ENCODE measurements around the gene NR0B2.
A peak's percentile ranks its signal among the peaks of the same experiment; 100 is the strongest.

The NR0B2 gene

DNA sequence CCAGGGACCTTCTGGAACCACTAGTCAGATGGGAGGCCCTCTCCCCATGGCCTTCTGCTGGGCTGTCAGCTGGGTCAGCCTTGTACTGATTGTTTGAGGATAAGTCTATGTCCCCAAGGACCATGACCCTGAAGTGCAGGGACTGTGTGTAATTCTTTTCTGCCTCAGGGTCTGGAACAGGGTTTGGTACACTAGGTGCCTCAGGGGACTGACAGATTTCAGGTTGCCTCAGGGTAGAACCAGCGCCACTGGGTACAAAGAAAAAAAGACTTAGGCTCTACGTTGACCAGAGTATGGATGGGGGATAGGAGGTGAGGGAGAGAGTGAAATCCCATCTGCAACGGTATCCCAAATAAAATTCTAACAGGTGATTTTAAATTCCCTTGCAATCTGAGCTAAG lies 43.5 kb upstream of the NR0B2 start:
- Mint-ChIP-seq H3K36me3 (ENCODE audit: low read depth) (no peaks in the 10 kb centered on the region), H3K9me3 (peaks cover 2% of the 10 kb centered on the region), H3K27ac (no peak overlapping the region), H3K4me1 (peaks cover 6% of the 10 kb centered on the region), H3K27me3 (ENCODE audit: low read depth) (peaks cover 68% of the 10 kb centered on the region), H3K4me3 (peak overlapping the region in 1 of 3 experiments; percentile 29)
- TF ChIP-seq, protein P1, sequence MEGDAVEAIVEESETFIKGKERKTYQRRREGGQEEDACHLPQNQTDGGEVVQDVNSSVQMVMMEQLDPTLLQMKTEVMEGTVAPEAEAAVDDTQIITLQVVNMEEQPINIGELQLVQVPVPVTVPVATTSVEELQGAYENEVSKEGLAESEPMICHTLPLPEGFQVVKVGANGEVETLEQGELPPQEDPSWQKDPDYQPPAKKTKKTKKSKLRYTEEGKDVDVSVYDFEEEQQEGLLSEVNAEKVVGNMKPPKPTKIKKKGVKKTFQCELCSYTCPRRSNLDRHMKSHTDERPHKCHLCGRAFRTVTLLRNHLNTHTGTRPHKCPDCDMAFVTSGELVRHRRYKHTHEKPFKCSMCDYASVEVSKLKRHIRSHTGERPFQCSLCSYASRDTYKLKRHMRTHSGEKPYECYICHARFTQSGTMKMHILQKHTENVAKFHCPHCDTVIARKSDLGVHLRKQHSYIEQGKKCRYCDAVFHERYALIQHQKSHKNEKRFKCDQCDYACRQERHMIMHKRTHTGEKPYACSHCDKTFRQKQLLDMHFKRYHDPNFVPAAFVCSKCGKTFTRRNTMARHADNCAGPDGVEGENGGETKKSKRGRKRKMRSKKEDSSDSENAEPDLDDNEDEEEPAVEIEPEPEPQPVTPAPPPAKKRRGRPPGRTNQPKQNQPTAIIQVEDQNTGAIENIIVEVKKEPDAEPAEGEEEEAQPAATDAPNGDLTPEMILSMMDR (IDR thresholded peaks at IDR 0.05; ENCODE audit: unreplicated experiment in 3 of 3) = no peak

DNA sequence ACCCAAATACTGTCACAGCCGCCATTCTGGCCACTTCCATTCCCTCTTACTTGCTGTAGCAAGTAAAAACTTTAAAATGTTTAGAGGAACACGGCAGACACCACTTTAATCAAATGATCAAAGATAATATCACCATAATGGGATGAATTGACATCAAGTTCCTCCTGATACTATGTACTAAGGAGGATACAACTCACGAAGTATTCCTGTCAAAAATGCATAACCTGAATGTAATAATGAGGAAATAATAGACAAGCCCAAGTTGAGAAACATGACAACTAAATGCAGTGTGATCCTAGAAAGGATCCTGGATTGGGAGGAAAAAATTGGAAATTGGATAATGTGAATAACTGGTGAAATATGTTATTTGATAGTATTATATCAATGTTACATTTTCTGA lies 42.5 kb upstream of the NR0B2 start:
- Mint-ChIP-seq H3K36me3 (ENCODE audit: low read depth) (no peaks in the 10 kb centered on the region), H3K27me3 (ENCODE audit: low read depth) (peaks cover 58% of the 10 kb centered on the region), H3K9me3 (peaks cover 2% of the 10 kb centered on the region), H3K27ac (no peak overlapping the region), H3K4me3 (no peak overlapping the region), H3K4me1 (peaks cover 6% of the 10 kb centered on the region)
- TF ChIP-seq, protein P1 (IDR thresholded peaks at IDR 0.05; ENCODE audit: unreplicated experiment in 3 of 3) = no peak

DNA sequence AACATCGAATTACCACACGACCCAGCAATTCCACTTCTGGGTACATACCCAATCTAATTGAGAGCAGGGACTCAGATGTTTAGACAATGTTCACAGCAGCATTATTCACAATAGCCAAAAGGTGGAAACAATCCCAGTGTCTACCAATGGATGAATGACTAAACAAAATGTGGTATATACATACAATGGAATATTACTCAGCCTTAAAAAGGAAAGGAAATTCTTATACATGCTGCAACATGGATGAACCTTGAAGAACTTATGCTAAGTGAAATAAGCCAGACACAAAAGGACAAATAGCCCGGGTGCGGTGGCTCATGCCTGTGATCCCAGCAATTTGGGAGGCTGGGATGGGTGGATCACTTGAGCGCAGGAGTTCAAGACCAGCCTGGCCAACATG lies 39.6 kb upstream of the NR0B2 start:
- H3K4me3 Mint-ChIP-seq = no peak overlapping the region
- H3K9me3 Mint-ChIP-seq = peaks cover 2% of the 10 kb centered on the region
- H3K4me1 Mint-ChIP-seq = peaks cover 6% of the 10 kb centered on the region
- H3K27me3 Mint-ChIP-seq (ENCODE audit: low read depth) = peaks cover 36% of the 10 kb centered on the region
- TF ChIP-seq, protein P1 (IDR thresholded peaks at IDR 0.05; ENCODE audit: unreplicated experiment in 3 of 3) = no peak
- no peak overlapping the region for H3K27ac Mint-ChIP-seq
- H3K36me3 Mint-ChIP-seq (ENCODE audit: low read depth) = no peaks in the 10 kb centered on the region

DNA sequence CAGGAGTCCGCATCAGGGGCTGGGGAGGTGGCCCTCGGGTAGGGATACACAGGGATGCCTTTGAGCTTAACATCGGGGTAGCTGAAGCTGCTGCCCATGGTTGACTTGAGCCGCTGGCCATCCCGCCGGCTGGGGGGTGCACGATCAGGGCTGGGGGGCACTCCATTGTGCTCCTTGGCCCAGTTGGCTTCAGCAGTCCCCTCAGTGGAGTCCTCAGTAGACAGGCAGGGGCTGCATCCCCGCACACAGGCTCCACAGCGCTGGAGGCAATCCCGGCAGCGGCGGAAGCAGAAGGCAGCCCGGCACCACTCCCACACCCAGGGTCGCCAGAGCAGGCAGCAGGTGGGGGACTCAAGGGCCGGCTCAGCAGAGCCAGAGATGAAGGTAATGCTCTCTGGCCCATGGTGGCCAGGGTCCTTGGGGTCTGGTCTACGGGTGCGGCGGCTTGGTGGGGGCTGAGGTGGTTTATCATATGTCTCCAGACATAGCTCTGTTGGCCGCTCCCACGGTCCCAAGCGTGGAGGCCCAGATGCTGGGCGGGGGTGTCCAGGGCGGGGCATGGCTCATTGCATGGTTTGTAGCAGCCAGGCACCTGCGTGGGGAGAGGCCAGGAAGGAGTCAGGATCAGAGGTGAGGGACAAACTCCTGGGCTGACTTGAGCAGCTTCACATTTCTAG lies 38.2 kb upstream of the NR0B2 start:
- H3K27ac Mint-ChIP-seq = no peak overlapping the region
- peaks cover 2% of the 10 kb centered on the region for H3K36me3 Mint-ChIP-seq (ENCODE audit: low read depth)
- H3K27me3 Mint-ChIP-seq (ENCODE audit: low read depth) = peaks cover 25% of the 10 kb centered on the region
- peaks cover 2% of the 10 kb centered on the region for H3K9me3 Mint-ChIP-seq
- TF ChIP-seq, protein P1 (IDR thresholded peaks at IDR 0.05; ENCODE audit: unreplicated experiment in 3 of 3) = no peak
- H3K4me3 Mint-ChIP-seq = no peak overlapping the region
- peaks cover 6% of the 10 kb centered on the region for H3K4me1 Mint-ChIP-seq

DNA sequence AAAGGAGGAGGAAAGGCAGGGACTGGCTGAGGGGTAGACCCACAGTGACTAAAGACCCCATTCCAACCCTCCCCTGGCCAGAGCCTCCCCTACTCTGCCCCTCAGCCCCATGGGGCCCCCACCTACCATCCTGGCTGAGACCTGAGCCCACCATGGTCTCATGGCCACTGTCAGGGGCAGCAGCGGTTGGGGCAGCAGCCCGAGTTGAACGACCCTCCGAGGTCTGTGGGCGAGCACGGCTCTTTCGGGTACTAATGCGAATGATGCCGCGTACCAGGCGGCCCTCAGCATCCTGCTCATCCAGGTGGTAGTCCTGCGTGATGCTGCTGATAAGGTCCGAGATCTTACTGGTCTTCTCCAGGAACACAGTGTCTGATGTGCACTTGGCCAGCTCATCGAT lies 37.4 kb upstream of the NR0B2 start:
- Mint-ChIP-seq H3K27me3 (ENCODE audit: low read depth) (peaks cover 19% of the 10 kb centered on the region), H3K4me1 (peaks cover 6% of the 10 kb centered on the region), H3K27ac (no peak overlapping the region), H3K4me3 (no peak overlapping the region), H3K36me3 (ENCODE audit: low read depth) (peaks cover 7% of the 10 kb centered on the region), H3K9me3 (peaks cover 2% of the 10 kb centered on the region)
- TF ChIP-seq, protein P1 (IDR thresholded peaks at IDR 0.05; ENCODE audit: unreplicated experiment in 3 of 3) = no peak

DNA sequence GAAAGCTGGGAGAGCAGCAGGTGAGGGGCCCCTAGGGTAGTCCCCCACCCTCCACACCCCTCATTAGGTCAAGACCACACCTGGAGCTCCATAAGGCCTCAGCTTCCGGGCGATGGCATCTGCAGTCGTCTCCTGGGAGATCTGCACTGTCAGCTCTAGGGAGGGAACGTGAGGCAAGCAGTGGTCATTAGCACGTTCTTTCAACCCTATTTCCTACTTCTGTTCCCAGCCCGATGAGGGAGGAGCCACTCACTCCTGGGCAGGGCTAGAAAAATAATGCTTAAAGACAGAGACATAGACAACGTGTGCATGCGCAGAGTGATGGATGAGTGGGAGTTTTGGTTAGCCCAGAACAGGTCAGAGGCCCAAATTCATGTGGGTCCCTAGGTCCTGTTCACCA lies 36.8 kb upstream of the NR0B2 start:
- TF ChIP-seq, protein P1 (IDR thresholded peaks at IDR 0.05; ENCODE audit: unreplicated experiment in 3 of 3) = no peak
- peaks cover 13% of the 10 kb centered on the region for H3K36me3 Mint-ChIP-seq (ENCODE audit: low read depth)
- peaks cover 6% of the 10 kb centered on the region for H3K4me1 Mint-ChIP-seq
- H3K27me3 Mint-ChIP-seq (ENCODE audit: low read depth) = peaks cover 13% of the 10 kb centered on the region
- peaks cover 2% of the 10 kb centered on the region for H3K9me3 Mint-ChIP-seq
- peak overlapping the region in 1 of 3 experiments; percentile 29 for H3K27ac Mint-ChIP-seq
- no peak overlapping the region for H3K4me3 Mint-ChIP-seq
